Raji (cell line): ENCODE measurements around the gene GGN.

Source experiments
- POLR2A ChIP-seq: IDR thresholded peaks from 2 replicates; pipeline ENCODE4 v1.6.1; 2011; ENCODE audit warnings: low read depth, low read length, control low read depth; ENCODE audit not compliant: insufficient read depth

GGN gene

DNA sequence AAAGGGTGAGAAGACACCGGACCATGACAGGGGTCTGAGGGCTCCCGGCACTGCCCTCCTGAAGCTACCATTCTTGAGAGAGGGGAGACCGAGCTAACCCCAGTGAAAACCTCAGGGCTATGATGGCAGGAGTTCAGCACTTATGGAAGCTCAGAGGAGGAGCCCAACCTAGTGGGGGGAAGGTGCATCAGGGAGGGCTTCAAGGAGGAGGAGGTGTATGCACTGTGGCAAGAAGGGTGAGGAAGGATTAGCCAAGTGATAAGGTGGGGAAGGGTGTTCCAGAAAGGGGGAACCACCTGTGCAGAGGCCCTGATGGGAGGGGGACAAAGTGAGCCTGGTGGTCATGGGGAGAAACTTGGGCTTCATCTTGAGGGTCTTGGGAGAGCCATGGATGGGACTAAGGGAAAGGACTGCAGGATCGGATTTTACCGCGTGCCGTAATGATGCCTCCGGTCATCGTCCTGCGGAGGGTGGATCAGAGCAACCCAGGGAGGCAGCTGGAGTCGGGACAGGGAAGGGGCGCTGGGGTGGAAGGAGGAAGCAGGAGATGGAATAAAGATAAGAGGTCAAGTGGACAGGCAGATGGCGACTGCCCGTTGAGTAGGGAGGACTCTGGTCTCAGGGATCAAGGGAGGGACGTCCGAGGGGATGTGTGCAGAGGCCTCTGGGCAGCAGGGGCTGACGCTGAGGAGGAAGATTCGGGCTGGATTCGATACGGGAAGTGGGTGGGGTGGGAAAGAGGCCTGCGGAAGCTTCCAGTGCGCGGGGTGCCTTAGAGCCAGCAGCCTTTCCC lies 26.8 kb downstream of the GGN start:
- no peak for TF ChIP-seq POLR2A

DNA sequence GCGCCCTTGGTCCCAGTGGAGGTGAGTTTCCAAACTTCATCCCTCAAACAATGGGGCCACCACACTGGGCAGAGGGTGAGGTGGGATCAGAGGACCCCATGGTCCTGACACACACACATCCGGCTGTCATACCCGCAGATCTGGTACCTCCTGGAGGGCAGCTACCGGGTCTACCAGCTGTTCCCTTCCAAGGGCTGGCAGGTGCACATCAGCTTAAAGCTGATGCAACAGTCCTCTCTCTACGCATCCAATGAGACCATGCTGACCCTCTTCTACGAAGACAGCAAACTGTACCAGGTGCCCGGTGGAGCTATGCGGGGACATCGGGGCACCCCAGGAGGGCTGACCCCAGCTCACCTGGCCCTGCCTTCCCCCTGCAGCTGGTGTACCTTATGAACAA lies 27.5 kb downstream of the GGN start:
- no peak for TF ChIP-seq POLR2A

DNA sequence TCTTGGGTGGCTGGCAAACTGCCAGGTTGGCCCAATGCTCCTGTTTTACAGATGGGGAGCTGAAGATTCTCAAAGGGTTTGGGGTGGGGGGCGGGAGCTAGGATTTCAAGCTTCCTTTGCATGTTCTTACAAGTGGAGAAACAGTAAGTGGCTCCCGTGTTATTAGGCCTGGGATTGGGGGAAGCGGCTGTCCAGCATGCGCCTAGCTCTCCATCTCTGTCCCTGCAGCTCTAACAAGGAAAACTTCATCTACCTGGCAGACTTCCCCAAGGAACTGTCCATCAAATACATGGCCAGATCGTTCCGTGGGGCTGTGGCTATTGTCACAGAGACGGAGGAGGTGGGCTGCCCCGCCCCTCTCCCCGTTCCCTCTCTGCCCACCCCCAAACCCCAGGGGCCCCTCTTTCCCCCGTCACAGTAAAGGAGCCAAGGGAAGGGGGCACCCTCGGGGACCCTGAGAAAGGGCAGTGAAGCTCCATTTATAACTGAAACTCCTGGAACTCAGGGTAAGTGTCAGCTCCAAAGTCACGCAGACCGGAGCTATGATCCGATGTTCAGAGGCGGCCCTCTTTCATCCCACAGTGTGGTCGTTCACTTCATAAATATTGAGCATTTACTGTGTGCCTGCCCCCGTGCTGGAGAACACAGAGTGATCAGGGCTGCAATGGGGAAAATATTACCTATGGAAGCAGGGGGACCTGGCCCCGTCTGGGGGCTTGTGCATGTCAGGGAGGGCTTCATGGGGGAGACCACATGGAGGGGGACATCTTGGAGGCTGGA lies 28.4 kb downstream of the GGN start:
- TF ChIP-seq POLR2A = no peak

DNA sequence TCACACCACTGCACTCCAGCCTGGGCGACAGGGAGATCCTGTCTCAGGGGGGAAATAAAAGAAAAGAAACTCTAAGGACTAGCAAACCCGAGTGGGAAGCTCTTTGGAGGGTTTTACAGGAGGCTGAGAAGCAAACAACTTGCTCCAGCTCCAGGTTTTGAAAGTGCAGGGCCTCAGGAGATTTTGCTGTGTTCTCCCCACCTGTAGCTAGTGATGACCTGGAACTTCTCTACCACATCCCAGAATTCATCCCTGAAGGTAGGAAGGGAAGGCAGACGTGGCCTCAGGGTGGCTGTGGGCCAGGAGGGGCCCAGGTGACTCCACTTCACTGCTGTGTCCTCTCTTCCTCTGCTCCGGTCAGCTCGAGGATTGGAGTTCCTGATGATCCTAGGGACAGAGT lies 29.8 kb downstream of the GGN start:
- no peak for TF ChIP-seq POLR2A

DNA sequence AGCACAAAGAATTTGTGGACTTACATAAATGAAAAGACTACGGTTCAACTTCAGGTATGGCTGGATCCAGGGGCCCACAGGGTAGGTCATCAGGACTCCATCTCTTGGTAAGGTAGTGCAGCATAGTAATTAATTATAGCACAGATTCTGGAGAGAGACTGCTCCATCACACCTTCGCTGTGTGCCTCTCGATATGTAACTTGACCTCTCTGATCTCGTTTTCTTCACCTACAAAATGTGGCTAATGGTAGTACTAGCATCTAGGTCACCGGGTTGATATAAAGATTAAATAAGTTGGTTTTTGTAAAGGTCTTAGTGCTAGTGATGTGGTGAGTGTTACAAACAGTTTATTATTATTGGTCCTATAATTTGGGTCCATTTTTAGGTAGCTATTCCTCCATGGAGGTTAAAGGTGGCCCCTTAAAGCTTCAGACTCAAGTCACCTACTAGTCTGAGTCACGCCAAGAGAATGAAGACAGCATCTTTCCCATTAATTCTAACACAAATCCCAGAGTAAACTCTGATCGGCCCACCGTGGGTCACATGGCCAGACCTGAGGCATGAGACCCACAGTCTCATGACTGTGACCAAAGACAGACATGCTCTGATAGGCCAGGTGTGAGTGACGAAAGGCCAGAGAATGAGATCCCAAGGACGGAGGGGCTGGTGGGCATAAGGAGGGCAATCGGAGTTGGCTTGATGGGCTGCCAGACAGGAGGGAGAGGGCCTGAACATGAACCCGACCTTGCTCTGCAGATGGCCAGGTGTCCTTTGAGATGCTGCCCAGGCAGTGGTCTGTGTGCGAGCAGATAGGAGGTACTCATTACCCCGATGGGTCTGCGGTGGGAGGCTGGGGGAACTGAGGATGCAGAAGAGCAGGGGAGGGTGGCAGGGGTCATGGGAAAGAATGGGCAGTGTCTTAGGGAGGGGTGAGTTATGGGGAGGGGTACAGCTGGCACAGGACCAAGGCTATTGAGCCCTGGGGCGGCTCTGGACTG lies 31.8 kb downstream of the GGN start:
- TF ChIP-seq POLR2A = no peak

DNA sequence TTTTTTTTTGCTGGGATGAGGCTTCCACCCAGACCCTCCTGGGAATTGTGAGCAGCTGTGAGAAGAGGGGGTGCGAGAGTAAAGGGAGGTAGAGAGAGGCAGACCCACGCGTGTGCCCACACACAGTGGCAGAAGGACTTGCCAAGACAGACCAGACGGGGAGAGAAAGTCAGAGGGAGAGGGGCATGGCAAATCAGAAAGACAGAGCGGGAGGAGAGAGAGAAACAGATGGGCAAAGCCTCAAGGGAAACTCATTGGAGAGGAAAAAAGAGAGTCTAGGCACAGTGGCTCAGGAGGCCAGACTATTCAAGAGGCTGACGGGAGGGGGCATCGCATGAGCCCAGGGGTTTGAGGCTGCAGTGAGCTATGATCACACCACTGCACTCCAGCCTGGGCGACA lies 35.2 kb downstream of the GGN start:
- no peak for TF ChIP-seq POLR2A

DNA sequence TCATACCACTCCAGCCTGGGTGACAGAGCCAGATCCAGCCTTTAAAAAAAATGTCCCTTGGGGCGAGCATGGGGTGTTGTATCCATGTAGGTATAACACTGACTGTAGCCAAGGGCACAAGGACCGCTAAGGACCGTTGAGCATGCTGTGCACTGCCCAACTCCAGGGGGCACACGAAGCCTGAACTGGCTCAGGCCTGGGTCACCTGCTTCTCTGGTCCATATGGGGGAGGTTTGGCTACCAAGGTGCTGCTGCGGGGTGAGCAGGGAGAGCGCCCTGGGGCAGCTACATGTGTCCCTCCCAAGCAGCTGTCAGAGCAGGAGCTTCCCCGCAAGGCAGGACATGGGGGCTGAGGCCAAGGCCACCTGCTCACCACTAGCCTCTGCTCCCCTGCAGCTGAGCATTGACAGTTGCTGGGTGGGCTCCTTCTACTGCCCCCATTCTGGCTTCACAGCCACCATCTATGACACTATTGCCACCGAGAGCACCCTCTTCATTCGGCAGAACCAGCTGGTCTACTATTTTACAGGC lies 35.9 kb downstream of the GGN start:
- TF ChIP-seq POLR2A = no peak

DNA sequence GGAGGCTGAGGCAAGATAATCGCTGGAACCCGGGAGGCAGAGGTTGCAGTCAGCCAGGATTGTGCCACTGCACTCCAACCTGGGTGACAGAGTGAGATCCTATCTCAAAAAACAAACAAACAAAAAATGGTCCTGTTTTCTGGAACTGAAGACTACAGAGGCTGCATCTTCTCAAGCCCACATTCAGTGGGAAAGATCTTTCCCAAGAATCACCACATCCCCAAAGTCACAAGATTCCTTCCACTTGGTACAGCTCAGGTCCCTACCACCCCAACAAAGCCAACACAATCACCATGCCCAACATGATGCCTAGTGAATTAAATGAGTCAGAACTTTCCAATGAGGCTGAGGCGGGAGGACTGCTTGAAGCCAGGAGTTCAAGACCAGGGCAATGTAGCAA lies 37.0 kb downstream of the GGN start:
- no peak for TF ChIP-seq POLR2A

DNA sequence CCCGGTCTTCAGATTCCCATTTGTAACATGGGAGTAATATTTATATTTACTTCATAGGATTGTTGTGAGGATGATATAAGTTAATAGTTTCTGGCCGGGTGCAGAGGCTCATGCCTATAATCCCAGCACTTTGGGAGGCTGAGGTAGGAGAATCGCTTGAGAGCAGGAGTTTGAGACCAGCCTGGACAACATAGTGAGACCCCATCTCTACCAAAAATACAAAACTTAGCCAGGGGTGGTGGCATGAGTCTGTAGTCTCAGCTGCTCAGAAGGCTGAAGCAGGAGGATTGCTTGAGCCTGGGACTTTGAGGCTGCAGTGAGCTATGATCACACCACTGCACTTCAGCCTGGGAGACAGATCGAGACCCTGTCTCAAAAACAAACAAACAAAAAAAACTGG lies 41.0 kb downstream of the GGN start:
- no peak for TF ChIP-seq POLR2A

DNA sequence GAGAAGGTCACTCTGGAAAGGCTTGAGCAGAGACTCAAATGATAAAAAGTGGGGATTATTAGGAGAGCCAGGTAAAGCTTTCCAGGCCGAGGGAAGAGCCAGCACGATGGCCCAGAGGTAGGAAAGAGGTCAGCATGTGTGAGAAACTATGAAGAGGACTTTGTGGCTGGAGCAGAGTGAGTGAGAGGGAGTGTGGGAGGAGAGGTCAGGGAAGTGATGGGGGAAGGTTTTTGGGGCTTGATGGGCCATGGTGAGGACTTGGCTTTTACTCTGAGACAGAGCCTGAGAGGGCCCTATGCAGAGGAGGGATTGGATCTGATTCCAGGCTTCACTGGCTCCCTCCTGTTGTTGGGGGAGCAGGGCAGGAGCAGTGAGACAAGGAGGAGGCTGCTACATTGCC lies 46.9 kb downstream of the GGN start:
- TF ChIP-seq POLR2A = no peak

DNA sequence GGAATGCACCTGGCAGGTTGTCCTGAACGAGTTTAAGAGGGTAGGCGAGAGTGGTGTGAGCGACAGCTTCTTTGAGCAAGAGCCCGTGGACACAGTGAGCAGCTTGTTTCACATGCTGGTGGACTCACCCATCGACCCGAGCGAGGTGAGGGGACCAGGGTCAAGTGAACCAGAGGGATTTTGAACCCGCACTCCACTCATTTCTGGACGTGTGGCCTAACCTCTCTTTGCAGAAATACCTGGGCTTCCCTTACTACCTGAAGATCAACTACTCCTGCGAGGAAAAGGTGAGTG lies 50.5 kb downstream of the GGN start:
- TF ChIP-seq POLR2A = no peak

DNA sequence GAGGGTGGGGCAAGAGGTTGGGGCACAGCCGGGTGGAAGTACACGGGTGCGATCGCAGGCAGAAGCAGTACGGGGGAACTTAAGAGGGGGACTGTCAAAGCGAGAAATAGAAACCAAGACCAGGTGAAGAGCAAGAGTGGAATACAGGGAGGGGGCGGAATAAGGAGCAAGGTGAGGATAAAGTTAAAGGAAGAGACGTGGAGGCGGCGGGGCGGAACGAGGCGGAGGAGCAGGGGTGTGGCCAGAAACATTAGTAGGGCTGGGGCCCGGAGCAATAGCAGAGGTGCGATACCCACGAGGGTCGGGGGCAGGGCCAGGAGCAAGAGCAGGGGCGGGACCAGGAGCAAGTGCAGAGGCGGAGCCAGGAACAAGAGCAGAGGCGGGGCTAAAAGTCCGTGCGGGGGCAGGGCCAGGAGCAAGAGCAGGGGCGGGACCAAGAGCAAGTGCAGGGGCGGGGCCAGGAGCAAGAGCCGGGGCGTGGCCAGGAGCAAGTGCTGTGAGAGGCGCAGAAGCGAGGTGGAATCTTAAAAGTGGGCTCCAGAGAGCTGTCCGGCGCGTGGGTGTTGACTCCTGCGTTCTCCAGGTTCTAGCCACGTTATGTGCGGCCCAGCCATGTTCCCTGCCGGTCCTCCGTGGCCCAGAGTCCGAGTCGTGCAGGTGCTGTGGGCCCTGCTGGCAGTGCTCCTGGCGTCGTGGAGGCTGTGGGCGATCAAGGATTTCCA lies 51.0 kb downstream of the GGN start:
- TF ChIP-seq POLR2A = peak; percentile 45

DNA sequence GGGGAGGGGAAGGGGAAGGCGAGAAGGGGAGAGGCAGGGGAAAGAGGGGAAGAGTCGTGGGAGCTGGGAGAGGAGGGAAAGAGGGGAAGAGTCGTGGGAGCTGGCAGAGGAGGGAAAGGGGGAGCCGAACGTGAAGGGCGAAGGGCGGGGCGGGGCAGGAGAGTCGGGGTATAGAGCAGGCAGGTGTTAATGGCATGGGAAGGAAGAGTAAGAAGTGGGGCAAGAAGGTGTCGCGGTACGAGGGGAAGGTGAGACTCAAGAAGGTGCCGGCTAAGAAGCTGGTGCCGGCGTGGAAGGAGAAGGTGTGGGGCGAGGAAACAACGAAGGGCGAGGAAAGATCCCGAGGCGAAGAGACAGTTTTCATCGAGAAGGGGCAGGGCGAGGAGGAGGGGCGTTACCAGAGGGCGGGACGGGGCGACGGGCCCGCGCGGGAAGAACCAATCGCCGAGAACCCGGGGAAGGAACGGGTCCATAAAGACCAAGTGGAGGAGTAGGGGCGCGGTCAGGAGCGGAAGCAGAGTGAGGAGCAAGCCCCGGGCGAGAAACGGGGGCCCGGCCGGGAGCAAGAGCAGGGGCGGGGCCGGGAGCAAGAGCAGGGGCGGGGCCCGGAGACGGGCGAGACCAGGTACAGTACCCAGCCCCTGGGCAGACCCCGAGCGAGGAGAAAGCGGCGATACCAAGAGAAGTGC lies 51.7 kb downstream of the GGN start:
- peak; percentile 61 for TF ChIP-seq POLR2A
